HL-60/S4 (cell line): Measurements from ENCODE around the gene DGKE.

Source experiments
- in situ Hi-C: fragments of 300-500 bp; cut with MboI; formaldehyde crosslinking; loops from 2 replicates; pipeline ENCODE4 v1.14.3; 2022; ENCODE audit warnings: low sequenced_read_pairs

Gene DGKE

GRCh38 chr17:56887552-56888467 lies 53.9 kb downstream of the DGKE start:
- in situ Hi-C loops = no loop called here

- in situ Hi-C loops = no loop called here
These were observed 56.4 kb downstream of the DGKE start for GRCh38 chr17:56890390-56890789.

- in situ Hi-C loops = no loop called here
These were observed 57.1 kb downstream of the DGKE start for GRCh38 chr17:56890906-56891674.

- in situ Hi-C loops = no loop called here
These were observed 57.8 kb downstream of the DGKE start for GRCh38 chr17:56891751-56892150.

GRCh38 chr17:56892333-56892732 lies 58.4 kb downstream of the DGKE start:
- in situ Hi-C loops = no loop called here

- in situ Hi-C loops = no loop called here
These were observed 59.6 kb downstream of the DGKE start for GRCh38 chr17:56893503-56893902.

GRCh38 chr17:56894859-56895455 lies 61.0 kb downstream of the DGKE start:
- in situ Hi-C loops = no loop called here

- in situ Hi-C loops = no loop called here
These were observed 62.4 kb downstream of the DGKE start for GRCh38 chr17:56896217-56896967.

GRCh38 chr17:56896968-56897359 lies 63.0 kb downstream of the DGKE start:
- in situ Hi-C loops = no loop called here

GRCh38 chr17:56897646-56898424 lies 63.9 kb downstream of the DGKE start:
- in situ Hi-C loops = no loop called here

- in situ Hi-C loops = no loop called here
These were observed 64.9 kb downstream of the DGKE start for GRCh38 chr17:56898874-56899273.

- in situ Hi-C loops = no loop called here
These were observed 65.5 kb downstream of the DGKE start for GRCh38 chr17:56899403-56899802.

GRCh38 chr17:56902348-56902747 lies 68.4 kb downstream of the DGKE start:
- in situ Hi-C loops = no loop called here

GRCh38 chr17:56903560-56903959 lies 69.6 kb downstream of the DGKE start:
- in situ Hi-C loops = no loop called here

GRCh38 chr17:56908001-56908542 lies 74.1 kb downstream of the DGKE start:
- in situ Hi-C loops = no loop called here

GRCh38 chr17:56909742-56910508 lies 76.0 kb downstream of the DGKE start:
- in situ Hi-C loops = no loop called here

GRCh38 chr17:56910509-56911235 lies 76.7 kb downstream of the DGKE start:
- in situ Hi-C loops = no loop called here
